ENCODE measurements around the gene CDKAL1. TPM values are rescaled to one million over a fixed set of nuclear protein-coding genes. Genes with fewer than 3 reads are reported as not detected.

CDKAL1 gene
- total and polyA plus RNA-seq, 2 of the 13 experiments (the other 11 are each of a cell fraction or from before 2014, with no cell fraction given): 9.5 to 27.7 TPM

GRCh38 chr6:20538907-20539306 is 4.7 kb downstream of the CDKAL1 start (continued):
- TF ChIP-seq ZNF407 (CRISPR knock-in tag; IDR thresholded peaks at IDR 0.05; ENCODE audit: not compliant biosample characterization) (no peak), SNAI1 (CRISPR knock-in tag; IDR thresholded peaks at IDR 0.05; ENCODE audit: borderline replicate concordance) (no peak), PHF5A (CRISPR knock-in tag; IDR thresholded peaks at IDR 0.05; ENCODE audit: low read depth, unreplicated experiment) (no peak), ZNF274 (CRISPR knock-in tag; IDR thresholded peaks at IDR 0.05) (no peak), ZNF180 (CRISPR knock-in tag; IDR thresholded peaks at IDR 0.05; ENCODE audit: borderline replicate concordance, low read depth) (no peak), ZNF839 (CRISPR knock-in tag; IDR thresholded peaks at IDR 0.05; ENCODE audit: borderline replicate concordance) (no peak), ZNF260 (CRISPR knock-in tag; IDR thresholded peaks at IDR 0.05; ENCODE audit: borderline replicate concordance, low read depth) (no peak), RBM22 (optimal IDR thresholded peaks at IDR 0.05; ENCODE audit: low read length) (no peak)
